Testis (tissue), 2 donors: ENCODE data around the gene ZNF559.

ENCODE experiments used
- POLR2A ChIP-seq: fragments of 450-650 bp; IDR thresholded peaks from one replicate; pipeline ENCODE4 v1.6.1; 2017; ENCODE audit warnings: antibody characterized with exemption, mild to moderate bottlenecking, moderate library complexity
- TF ChIP-seq, protein P1 (sequence below), 3 experiments: fragments of 450-650 bp in 2 of 3; fragments of 200-600 bp in 1 of 3; sonication (generic) in 1 of 3; IDR thresholded peaks; one replicate each; pipeline ENCODE4 v1.5.1; 2016 to 2019; ENCODE audit warnings: antibody characterized with exemption in 3 of 3, mild to moderate bottlenecking in 2 of 3, moderate library complexity in 1 of 3

DNA sequence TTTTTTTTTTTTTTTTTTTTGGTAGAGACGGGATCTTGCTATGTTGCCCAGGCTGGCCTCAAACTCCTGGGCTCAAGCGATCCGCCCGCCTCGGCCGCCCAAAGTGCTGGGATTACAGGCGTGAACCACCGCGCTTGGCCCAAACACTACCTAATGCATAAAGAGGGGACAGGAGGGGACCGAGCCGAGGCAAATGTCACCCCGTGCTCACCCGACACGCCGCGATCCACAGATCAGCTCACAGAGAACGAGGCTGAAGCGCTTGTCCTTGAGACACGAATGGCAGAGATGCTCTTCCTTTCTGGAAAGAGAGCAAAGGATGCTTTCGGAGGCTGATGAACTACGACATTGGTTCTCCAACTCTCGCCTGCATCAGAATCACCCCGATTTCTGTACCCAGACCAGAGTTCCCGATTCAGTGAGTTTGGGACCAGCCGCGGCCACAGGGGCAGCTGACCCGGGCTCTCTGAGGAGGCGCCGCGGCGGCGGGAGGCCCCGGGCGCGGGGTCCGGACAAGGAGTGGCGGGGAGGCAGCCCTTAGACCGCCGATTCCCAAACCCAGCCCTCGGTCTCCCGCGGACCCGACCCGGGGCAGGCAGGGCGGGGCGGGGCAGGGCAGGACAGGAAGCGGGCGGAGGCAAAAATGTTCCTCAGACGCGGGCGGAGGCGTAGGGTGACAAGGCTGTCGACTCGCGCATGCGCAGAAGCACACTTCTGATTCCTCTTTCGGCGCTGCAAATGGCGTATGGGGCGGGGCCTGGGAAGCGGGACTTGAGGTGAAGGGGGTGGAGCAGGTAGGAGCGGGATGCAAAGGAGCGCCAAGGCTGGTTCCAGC, 14.6 kb upstream of the ZNF559 start, which contains the start of gene ZNF699:
- TF ChIP-seq POLR2A: no peak
- TF ChIP-seq, protein P1, sequence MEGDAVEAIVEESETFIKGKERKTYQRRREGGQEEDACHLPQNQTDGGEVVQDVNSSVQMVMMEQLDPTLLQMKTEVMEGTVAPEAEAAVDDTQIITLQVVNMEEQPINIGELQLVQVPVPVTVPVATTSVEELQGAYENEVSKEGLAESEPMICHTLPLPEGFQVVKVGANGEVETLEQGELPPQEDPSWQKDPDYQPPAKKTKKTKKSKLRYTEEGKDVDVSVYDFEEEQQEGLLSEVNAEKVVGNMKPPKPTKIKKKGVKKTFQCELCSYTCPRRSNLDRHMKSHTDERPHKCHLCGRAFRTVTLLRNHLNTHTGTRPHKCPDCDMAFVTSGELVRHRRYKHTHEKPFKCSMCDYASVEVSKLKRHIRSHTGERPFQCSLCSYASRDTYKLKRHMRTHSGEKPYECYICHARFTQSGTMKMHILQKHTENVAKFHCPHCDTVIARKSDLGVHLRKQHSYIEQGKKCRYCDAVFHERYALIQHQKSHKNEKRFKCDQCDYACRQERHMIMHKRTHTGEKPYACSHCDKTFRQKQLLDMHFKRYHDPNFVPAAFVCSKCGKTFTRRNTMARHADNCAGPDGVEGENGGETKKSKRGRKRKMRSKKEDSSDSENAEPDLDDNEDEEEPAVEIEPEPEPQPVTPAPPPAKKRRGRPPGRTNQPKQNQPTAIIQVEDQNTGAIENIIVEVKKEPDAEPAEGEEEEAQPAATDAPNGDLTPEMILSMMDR (IDR thresholded peaks at IDR 0.05): no peak
